Calu3 (cell line): ENCODE measurements around the gene AIRE. TPM values are rescaled to one million over a fixed set of nuclear protein-coding genes. Genes with fewer than 3 reads are reported as not detected.

Experiments
- BruUV-seq: library from RNA; stranded (reverse); fragments of 400-500 nt; replicated peaks from 2 replicates; lab custom pipeline; 2021; lab: Mats Ljungman, UMichigan
- CTCF ChIA-PET: fragments of 300-600 bp; sonication (Branson Sonifier 250); formaldehyde crosslinking; loops from one replicate; lab custom pipeline; 2022; ENCODE audit warnings: antibody characterized with exemption; lab: Charles Lee
- DNase-seq: peaks from one replicate; pipeline ENCODE4 v3.0.0; 2022
- H3K27ac Mint-ChIP-seq: one replicate; pipeline ENCODE4 v1.8.0; 2022; ENCODE audit warnings: mixed read lengths; ENCODE audit not compliant: unreplicated experiment
- H3K27me3 Mint-ChIP-seq: one replicate; pipeline ENCODE4 v1.8.0; 2022; ENCODE audit warnings: mixed read lengths; ENCODE audit not compliant: unreplicated experiment
- H3K36me3 Mint-ChIP-seq: one replicate; pipeline ENCODE4 v1.8.0; 2022; ENCODE audit warnings: mild to moderate bottlenecking, moderate library complexity, mixed read lengths; ENCODE audit not compliant: insufficient read depth, unreplicated experiment
- H3K4me1 Mint-ChIP-seq: one replicate; pipeline ENCODE4 v1.8.0; 2022; ENCODE audit warnings: mild to moderate bottlenecking, low read depth, mixed read lengths; ENCODE audit not compliant: unreplicated experiment
- H3K4me3 Mint-ChIP-seq: one replicate; pipeline ENCODE4 v1.8.0; 2022; ENCODE audit warnings: mild to moderate bottlenecking, low read depth, moderate library complexity, mixed read lengths; ENCODE audit not compliant: unreplicated experiment
- H3K9me3 Mint-ChIP-seq: one replicate; pipeline ENCODE4 v1.8.0; 2022; ENCODE audit warnings: low read depth, mixed read lengths; ENCODE audit not compliant: unreplicated experiment
- CTCF ChIP-seq: fragments of 200-600 bp; IDR thresholded peaks from one replicate; pipeline ENCODE4 v1.8.0; 2022; ENCODE audit warnings: antibody characterized with exemption; ENCODE audit not compliant: unreplicated experiment
- intact Hi-C: fragments of 100-400 bp; cut with micrococcal nuclease; formaldehyde crosslinking; loops from one replicate; pipeline ENCODE4 v1.10.0; 2022; ENCODE audit not compliant: unreplicated experiment
- total RNA-seq: library from RNA; stranded (reverse); gene quantifications from 2 replicates; pipeline ENCODE4 v1.2.3, GENCODE V29; 2022

The AIRE gene
- total RNA-seq, 1 experiment from 2014 or later, result not detected

- CTCF ChIA-PET, result no interaction called here
- intact Hi-C loops, result no loop called here
- Mint-ChIP-seq H3K4me3 (no peak overlapping the region), H3K4me1 (no peaks in the 10 kb centered on the region), H3K9me3 (no peaks in the 10 kb centered on the region), H3K27ac (no peak overlapping the region), H3K36me3 (no peaks in the 10 kb centered on the region), H3K27me3 (peaks cover 60% of the 10 kb centered on the region)
- TF ChIP-seq CTCF, result no peak
- no peak for DNase-seq
- no TSS peak for BruUV-seq
These were observed 62.3 kb downstream of the AIRE start for GRCh38 chr21:44347911-44348451.

Other genes with a start within 250 kb of the AIRE start
- gene PWP2, start 178.5 kb upstream of the AIRE start, total RNA-seq, result 16.3 and 18.1 TPM in 2 replicates
- 23.9 and 24.6 TPM in 2 replicates for gene GATD3, start 152.2 kb upstream of the AIRE start, total RNA-seq
- gene ICOSLG, start 44.9 kb upstream of the AIRE start, total RNA-seq, result 3.4 and 5.6 TPM in 2 replicates
- gene DNMT3L, start 24.0 kb upstream of the AIRE start, total RNA-seq, result not detected in 2 replicates
- 78.9 and 92.8 TPM in 2 replicates for gene PFKL, start 14.2 kb downstream of the AIRE start, total RNA-seq
- 7.5 and 8.6 TPM in 2 replicates for gene CFAP410, start 53.5 kb downstream of the AIRE start, total RNA-seq
- gene TRPM2, start 67.7 kb downstream of the AIRE start, total RNA-seq, result not detected in 2 replicates
- 0.40 and 0.61 TPM in 2 replicates for gene LRRC3, start 169.6 kb downstream of the AIRE start, total RNA-seq